ENCODE data around the gene GSK3B.

The GSK3B gene

GRCh38 chr3:119967353-119968006, 126.8 kb downstream of the GSK3B start:
- no peak for TF ChIP-seq CTCF (IDR thresholded peaks at IDR 0.05)
- no peak overlapping the region for H3K27ac ChIP-seq
- DNase-seq (ENCODE audit: low spot score): no peak
- no peak overlapping the region for H3K4me3 ChIP-seq

GRCh38 chr3:119965692-119966091, 128.6 kb downstream of the GSK3B start:
- TF ChIP-seq CTCF (IDR thresholded peaks at IDR 0.05): no peak
- H3K4me3 ChIP-seq: no peak overlapping the region
- H3K27ac ChIP-seq: no peak overlapping the region
- DNase-seq (ENCODE audit: low spot score): no peak

GRCh38 chr3:119964294-119964693, 130.0 kb downstream of the GSK3B start:
- DNase-seq (ENCODE audit: low spot score): no peak
- TF ChIP-seq CTCF (IDR thresholded peaks at IDR 0.05): no peak
- Histone ChIP-seq H3K4me3 (no peak overlapping the region), H3K27ac (no peak overlapping the region)

- H3K27ac ChIP-seq: no peak overlapping the region
- DNase-seq (ENCODE audit: low spot score): no peak
- no peak overlapping the region for H3K4me3 ChIP-seq
- TF ChIP-seq CTCF (IDR thresholded peaks at IDR 0.05): no peak
Measured at GRCh38 chr3:119955972-119956371, 138.3 kb downstream of the GSK3B start.

GRCh38 chr3:119950666-119951325, 143.5 kb downstream of the GSK3B start:
- no peak for TF ChIP-seq CTCF (IDR thresholded peaks at IDR 0.05)
- H3K27ac ChIP-seq: no peak overlapping the region
- H3K4me3 ChIP-seq: no peak overlapping the region
- DNase-seq (ENCODE audit: low spot score): no peak

GRCh38 chr3:119945291-119945690, 149.0 kb downstream of the GSK3B start:
- no peak for TF ChIP-seq CTCF (IDR thresholded peaks at IDR 0.05)
- Histone ChIP-seq H3K27ac (no peak overlapping the region), H3K4me3 (no peak overlapping the region)
- no peak for DNase-seq (ENCODE audit: low spot score)

GRCh38 chr3:119944091-119944490, 150.2 kb downstream of the GSK3B start:
- Histone ChIP-seq H3K27ac (no peak overlapping the region), H3K4me3 (no peak overlapping the region)
- DNase-seq (ENCODE audit: low spot score): no peak
- no peak for TF ChIP-seq CTCF (IDR thresholded peaks at IDR 0.05)

All from coronary artery (tissue), 2 donors.